ENCODE data around the gene COPS7A. TPM values are rescaled to one million over a fixed set of nuclear protein-coding genes. Genes with fewer than 3 reads are reported as not detected.

COPS7A gene
- total RNA-seq, 2 experiments from 2014 or later: 51.1 to 71.2 TPM

GRCh38 chr12:6695313-6696045 lies 28.4 kb upstream of the COPS7A start:
- peaks cover 92% of the 10 kb centered on the region for H3K4me1 ChIP-seq (ENCODE audit: insufficient read depth, low read length, poor library complexity, severe bottlenecking)
- peaks cover 13% of the 10 kb centered on the region; the same call in 1 of the 2 replicates for H3K79me2 ChIP-seq (ENCODE audit: insufficient read depth, low read depth, low read length)
- DNase-seq (ENCODE audit: low spot score): peak; percentile 72
- H3K4me2 ChIP-seq (ENCODE audit: low read length): peak overlapping the region; percentile 93
- H3K36me3 ChIP-seq (ENCODE audit: insufficient read depth, low read length): peaks cover 13% of the 10 kb centered on the region; the same call in 1 of the 2 replicates
- no peaks in the 10 kb centered on the region for H4K20me1 ChIP-seq (ENCODE audit: insufficient read depth, low read length)
- no TSS peak for BruUV-seq (replicated peaks)
- no peaks in the 10 kb centered on the region for H3K9me2 ChIP-seq (ENCODE audit: insufficient read depth, low read length)
- peak overlapping the region; percentile 96 for H3K27ac ChIP-seq (ENCODE audit: low read depth, low read length, poor library complexity, severe bottlenecking)
- POLR2A ChIA-PET: interaction anchor here (0.6 to 1.9 kb wide), 6 partner anchors 20 to 157 kb away, joined by 3 to 16 read pairs (median 6); partner anchors contain the start of genes COPS7A, MLF2 and USP5
- no peaks in the 10 kb centered on the region for H3K9me3 ChIP-seq (ENCODE audit: low read length)
- H2AFZ ChIP-seq (ENCODE audit: low read length): no peak overlapping the region
- intact Hi-C loops (cut with micrococcal nuclease; ENCODE audit: unreplicated experiment): loop anchor here (2.0 to 10.0 kb wide), 3 partner anchors 57 to 271 kb away; partner anchors contain the start of genes MLF2, MRPL51 and NCAPD2
- CTCF ChIA-PET (ENCODE audit: unreplicated experiment): interaction anchor here (1.5 kb wide), 1 partner anchor 28 kb away, joined by 3 read pairs; the partner anchor contains the start of gene COPS7A
- peak overlapping the region; percentile 54 for H3K4me3 ChIP-seq (ENCODE audit: low read depth, low read length, poor library complexity, severe bottlenecking)
- TF ChIP-seq CTCF (conservative IDR thresholded peaks at IDR 0.05; ENCODE audit: low read length) (0 out of 2 replicates have a peak, but pooled peaks have one; percentile 17), EZH2phosphoT487 (IDR thresholded peaks at IDR 0.05; ENCODE audit: borderline replicate concordance, low read depth, low read length) (no peak)

- H3K27ac ChIP-seq (ENCODE audit: low read depth, low read length, poor library complexity, severe bottlenecking): peak overlapping the region; percentile 96
- ChIA-PET POLR2A (interaction anchor here (0.7 to 1.9 kb wide), 9 partner anchors 8 to 132 kb away, joined by 3 to 16 read pairs (median 4); partner anchors contain the start of genes COPS7A, MLF2 and ZNF384), CTCF (ENCODE audit: unreplicated experiment) (interaction anchor here (0.5 to 1.5 kb wide), 4 partner anchors 23 to 86 kb away, joined by 3 to 4 read pairs (median 3); partner anchors contain the start of genes COPS7A and MLF2)
- peaks cover 16% of the 10 kb centered on the region; the same call in 1 of the 2 replicates for H3K79me2 ChIP-seq (ENCODE audit: insufficient read depth, low read depth, low read length)
- H2AFZ ChIP-seq (ENCODE audit: low read length): no peak overlapping the region
- H3K4me1 ChIP-seq (ENCODE audit: insufficient read depth, low read length, poor library complexity, severe bottlenecking): peaks cover 82% of the 10 kb centered on the region
- intact Hi-C loops (cut with micrococcal nuclease; ENCODE audit: unreplicated experiment): loop anchor here (1.0 to 10.0 kb wide), 6 partner anchors 27 to 272 kb away; partner anchors contain the start of genes COPS7A, MLF2, MRPL51 and NCAPD2
- H3K36me3 ChIP-seq (ENCODE audit: insufficient read depth, low read length): peaks cover 12% of the 10 kb centered on the region; the same call in 1 of the 2 replicates
- peak; percentile 96 for DNase-seq (ENCODE audit: low spot score)
- no peak for TF ChIP-seq EZH2phosphoT487 (IDR thresholded peaks at IDR 0.05; ENCODE audit: borderline replicate concordance, low read depth, low read length)
- no peak for TF ChIP-seq CTCF (conservative IDR thresholded peaks at IDR 0.05; ENCODE audit: low read length)
- no peaks in the 10 kb centered on the region for H3K9me2 ChIP-seq (ENCODE audit: insufficient read depth, low read length)
- no peaks in the 10 kb centered on the region for H3K9me3 ChIP-seq (ENCODE audit: low read length)
- H3K4me2 ChIP-seq (ENCODE audit: low read length): peak overlapping the region; percentile 93
- BruUV-seq (replicated peaks): no TSS peak
- H3K4me3 ChIP-seq (ENCODE audit: low read depth, low read length, poor library complexity, severe bottlenecking): peak overlapping the region; percentile 69
- no peaks in the 10 kb centered on the region for H4K20me1 ChIP-seq (ENCODE audit: insufficient read depth, low read length)
Observed at GRCh38 chr12:6696690-6697583, 26.9 kb upstream of the COPS7A start.
